Measurements from ENCODE around the gene NFASC. TPM values are rescaled to one million over a fixed set of nuclear protein-coding genes. Genes with fewer than 3 reads are reported as not detected.

NFASC gene
- total RNA-seq, 1 experiment from 2014 or later, result 0.46 TPM

GRCh38 chr1:205003358-205004131 is 132.9 kb downstream of the NFASC start:
- no peak for DNase-seq (ENCODE audit: low read depth)

- no peak for DNase-seq (ENCODE audit: low read depth)
Measured at GRCh38 chr1:205004351-205004750, 133.7 kb downstream of the NFASC start.

GRCh38 chr1:205008896-205009295 is 138.2 kb downstream of the NFASC start:
- DNase-seq (ENCODE audit: low read depth), result no peak

DNA sequence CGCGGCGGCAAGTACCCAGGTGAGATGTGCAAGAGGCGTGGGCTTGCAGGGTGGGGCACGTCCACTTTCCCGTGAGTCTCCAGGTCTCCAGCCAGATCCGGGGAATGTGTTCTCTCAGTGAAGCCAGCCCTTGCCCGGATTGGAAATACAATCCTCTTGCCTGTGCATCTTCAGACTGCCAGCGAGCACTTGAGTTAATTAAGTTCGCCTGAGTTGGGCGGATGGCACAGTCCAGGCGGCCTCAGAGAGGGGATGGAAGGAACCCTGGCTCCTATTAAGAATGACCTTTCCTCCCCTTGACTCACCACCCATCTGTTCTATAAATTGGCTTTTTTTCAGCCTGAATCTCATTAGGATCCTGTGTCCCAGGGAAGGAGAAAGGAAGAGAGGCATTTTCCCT is 139.0 kb downstream of the NFASC start:
- no peak for DNase-seq (ENCODE audit: low read depth)

GRCh38 chr1:205012391-205013140 is 141.9 kb downstream of the NFASC start:
- DNase-seq (ENCODE audit: low read depth), result no peak

- DNase-seq (ENCODE audit: low read depth), result no peak
Measured at GRCh38 chr1:205013683-205014367, 143.2 kb downstream of the NFASC start.

GRCh38 chr1:205014783-205015182 is 144.1 kb downstream of the NFASC start:
- DNase-seq (ENCODE audit: low read depth), result no peak

GRCh38 chr1:205015241-205015640 is 144.6 kb downstream of the NFASC start:
- no peak for DNase-seq (ENCODE audit: low read depth)

GRCh38 chr1:205016075-205016474 is 145.4 kb downstream of the NFASC start:
- no peak for DNase-seq (ENCODE audit: low read depth)

DNA sequence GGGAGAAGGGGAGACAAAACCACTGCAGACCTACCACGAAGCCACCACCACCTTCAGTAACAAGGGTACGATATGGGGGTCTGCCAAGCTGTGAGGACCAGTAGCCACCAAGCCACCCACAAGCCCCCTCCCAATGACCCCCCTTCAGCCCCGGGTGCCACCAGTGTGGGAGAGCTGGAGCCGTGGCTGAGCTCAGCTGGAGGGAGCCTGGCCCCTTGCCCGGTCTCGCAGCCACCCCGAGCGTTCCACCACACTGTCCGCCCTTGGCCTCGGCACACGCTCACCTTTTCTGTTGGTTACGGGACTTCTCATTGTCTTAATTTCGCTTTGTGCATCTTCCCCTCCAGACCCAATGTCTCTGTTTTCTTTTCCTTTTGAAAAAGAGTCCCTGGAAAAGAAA is 145.9 kb downstream of the NFASC start:
- DNase-seq (ENCODE audit: low read depth), result no peak

- DNase-seq (ENCODE audit: low read depth), result no peak
Measured at GRCh38 chr1:205017001-205017400, 146.3 kb downstream of the NFASC start.

DNA sequence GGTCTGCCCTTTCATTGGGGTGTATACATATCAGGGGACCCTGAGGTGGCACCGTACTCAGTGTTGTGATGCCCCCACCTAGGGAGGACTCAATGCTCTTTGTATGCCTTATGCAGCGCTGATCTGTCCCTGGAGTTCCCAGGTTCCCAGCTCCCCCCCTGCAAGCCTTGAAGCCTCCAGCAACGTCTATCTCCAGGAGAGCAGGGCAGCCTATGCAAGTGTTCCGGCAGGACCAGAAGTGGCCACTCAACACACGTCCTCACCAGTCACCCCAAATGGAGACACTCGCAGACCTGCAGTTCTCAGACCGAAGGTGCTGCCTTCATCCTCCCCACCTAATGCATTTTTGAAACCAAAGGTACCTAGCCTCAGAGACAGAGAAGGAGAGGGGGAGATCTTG is 147.1 kb downstream of the NFASC start:
- no peak for DNase-seq (ENCODE audit: low read depth)

DNA sequence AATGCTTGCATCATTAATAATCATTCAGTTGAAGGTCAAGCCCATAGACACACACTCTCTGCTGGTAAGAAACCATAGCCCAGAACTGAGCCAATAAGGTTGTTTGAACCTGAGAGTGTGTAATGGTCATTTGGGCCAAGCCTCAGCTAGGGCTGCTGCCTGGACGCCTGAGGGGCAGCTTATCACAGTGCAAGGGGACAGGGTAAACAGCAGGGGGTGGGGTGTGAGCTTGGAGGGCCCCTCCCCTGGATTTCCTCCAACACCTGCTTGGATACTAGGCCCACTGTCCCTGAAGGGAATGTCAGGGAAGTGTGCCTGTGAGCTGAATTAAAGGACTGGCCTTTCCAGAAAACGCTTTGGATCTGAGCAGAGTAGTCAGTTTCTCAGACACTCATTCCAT is 147.7 kb downstream of the NFASC start:
- no peak for DNase-seq (ENCODE audit: low read depth)

DNA sequence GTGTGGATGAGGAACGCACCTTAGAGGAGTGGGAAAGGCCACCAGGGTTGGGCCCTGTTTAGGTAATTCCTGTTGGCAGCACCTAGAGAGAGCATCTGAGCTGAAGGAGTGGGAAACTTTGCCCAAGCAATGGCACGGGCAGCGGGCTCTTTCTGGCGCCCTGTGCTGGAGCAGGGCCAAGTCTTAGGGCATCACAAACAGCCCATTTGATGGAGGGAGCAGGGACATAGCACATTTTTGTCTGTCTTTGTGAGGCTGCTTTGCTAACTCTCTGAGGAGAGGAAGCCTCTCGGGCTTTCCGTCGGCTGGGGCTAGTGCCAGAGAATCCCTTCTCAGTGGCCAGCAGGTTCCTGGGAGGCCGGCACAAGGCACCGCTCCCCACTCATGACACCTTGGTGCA is 149.8 kb downstream of the NFASC start:
- DNase-seq (ENCODE audit: low read depth), result no peak

- DNase-seq (ENCODE audit: low read depth), result no peak
Measured at GRCh38 chr1:205024679-205025078, 154.0 kb downstream of the NFASC start.

GRCh38 chr1:205025239-205025638 is 154.6 kb downstream of the NFASC start:
- no peak for DNase-seq (ENCODE audit: low read depth)

DNA sequence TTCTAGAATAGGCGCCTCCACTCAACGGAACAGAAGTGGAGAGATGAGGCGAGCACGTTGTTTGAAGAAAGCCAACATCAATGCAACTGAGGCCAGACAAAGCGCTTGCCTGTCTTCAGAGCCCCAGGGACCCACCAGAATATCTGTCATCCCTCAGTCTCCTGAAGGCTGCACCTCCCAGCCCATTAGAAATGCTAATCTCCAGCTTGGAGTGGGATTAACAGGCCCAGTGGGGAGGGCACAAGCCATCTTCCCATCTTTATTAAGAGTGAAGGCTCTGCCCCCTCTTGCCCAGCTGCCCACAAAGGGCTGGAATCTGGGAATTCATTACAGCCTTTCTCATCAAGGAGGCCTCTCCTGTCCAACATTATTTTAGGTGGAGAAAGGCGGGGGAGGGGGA is 155.5 kb downstream of the NFASC start:
- no peak for DNase-seq (ENCODE audit: low read depth)

GRCh38 chr1:205028390-205028789 is 157.7 kb downstream of the NFASC start:
- no peak for DNase-seq (ENCODE audit: low read depth)

GRCh38 chr1:205028924-205029323 is 158.3 kb downstream of the NFASC start:
- DNase-seq (ENCODE audit: low read depth), result no peak

- DNase-seq (ENCODE audit: low read depth), result no peak
Measured at GRCh38 chr1:205030241-205030640, 159.6 kb downstream of the NFASC start.

DNA sequence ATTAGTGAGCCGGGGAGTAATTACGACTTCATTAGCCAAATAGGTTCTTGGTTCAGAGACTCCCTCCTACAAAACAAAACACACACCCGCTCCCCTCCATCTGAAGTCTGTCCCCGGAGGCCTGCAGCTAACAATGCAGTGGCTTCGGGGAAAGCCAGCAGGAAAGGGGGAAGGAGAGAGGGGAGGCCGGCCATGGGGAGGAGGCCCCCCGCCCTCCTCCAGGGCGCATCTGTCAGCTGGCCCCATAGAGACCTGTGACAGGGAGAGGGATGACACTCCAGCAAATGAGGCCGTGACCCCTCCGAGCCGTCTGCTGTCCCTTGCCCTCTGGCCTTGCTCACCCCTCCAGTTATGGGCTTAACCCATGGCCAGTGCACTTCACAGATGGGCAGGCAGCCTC is 160.2 kb downstream of the NFASC start:
- DNase-seq (ENCODE audit: low read depth), result no peak

DNA sequence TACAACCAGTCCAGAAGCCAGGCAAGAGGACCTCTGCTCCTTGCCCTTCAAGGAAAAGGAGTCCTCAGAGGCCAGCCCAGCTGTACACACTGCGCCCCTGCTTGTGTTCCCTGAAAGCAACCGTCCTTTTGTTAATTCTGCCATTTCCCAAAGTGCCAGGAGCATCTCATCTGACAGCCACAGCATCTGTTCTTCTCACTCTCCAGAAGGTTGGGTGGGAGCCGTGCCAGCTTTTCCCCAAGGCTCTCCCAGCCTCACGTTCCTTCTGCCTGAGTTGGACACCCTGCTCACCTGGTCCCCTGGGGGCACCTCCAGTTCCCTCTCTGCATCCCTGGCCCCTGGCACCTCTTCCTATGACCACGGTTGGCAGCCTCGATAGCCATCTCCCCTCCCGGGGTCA is 161.8 kb downstream of the NFASC start:
- no peak for DNase-seq (ENCODE audit: low read depth)

DNA sequence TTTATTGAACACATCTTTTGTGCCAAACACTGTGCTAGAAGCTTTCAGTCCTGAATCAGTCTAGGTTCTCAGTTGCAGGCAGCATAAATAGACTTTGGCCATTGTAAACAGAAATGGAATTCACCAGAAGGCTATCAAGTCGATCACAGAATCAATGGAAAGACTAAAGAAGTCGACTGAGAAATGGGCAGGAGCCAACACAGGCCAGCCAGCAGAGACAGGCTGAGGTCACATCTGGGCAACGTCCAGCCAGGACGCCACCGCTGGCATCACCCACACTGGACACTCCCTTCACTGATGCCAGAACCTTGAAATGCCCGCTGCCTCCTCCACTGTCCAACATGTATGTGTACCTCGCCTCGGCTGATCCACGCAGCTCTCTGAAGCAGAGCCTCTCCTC is 166.9 kb downstream of the NFASC start:
- no peak for DNase-seq (ENCODE audit: low read depth)
